Superior temporal gyrus (tissue), 1 donor: ENCODE measurements around the gene DDX46.
"Not testable (repeated sequence)": the region's sequence is repeated elsewhere in the genome, so short reads cannot be mapped to it uniquely, and the experiment has no call there.

Experiments
- DNase-seq: peaks from one replicate; pipeline ENCODE4 v3.0.0-alpha.2; 2016; ENCODE audit errors: extremely low spot score

Gene DDX46

DNA sequence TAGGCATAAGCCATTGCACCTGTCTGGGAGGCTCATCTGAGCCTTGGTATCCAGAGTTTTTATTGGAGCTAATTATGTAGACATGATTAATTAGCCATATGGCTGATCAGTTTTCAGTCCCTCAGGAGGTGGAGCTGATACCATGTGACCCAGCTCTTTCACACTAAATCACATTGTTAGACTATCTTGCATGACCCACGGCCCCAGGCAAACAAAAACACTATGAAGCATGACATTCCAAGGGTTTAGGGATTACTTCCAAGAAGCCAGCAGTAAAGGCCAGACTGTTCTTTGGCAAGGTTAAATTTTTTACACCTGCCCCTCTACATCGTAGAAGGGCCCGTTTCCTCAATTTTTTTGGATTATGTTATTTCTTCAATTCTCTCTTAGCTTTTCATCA is 82.2 kb downstream of the DDX46 start:
- DNase-seq = no peak

GRCh38 chr5:134844252-134844651 is 85.7 kb downstream of the DDX46 start:
- DNase-seq = no peak

- no peak for DNase-seq
Measured at GRCh38 chr5:134845335-134845851, 86.8 kb downstream of the DDX46 start.

- DNase-seq = peak; percentile 97
Measured at GRCh38 chr5:134845852-134846640, 87.5 kb downstream of the DDX46 start, which contains the start of gene C5orf24. Gene C5orf24 (plus strand): TSS chr5:134845968. CDS start chr5:134854901, 8,933 bp downstream.

DNA sequence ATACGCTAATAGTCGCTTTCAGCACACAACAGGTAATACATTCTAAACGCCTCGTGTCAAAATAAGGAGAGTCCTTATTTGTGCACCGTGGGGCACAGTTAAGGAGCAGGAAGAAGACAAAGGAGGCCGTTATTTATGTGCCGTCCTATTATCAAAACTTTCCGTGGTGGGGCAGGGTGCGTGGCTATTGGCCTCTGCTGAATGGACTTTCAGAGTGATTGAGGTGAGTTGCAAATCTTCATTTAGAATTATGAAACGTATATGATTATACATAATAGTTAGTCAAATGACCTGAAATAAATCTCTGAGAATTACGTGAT is 88.0 kb downstream of the DDX46 start:
- DNase-seq = peak; percentile 55

DNA sequence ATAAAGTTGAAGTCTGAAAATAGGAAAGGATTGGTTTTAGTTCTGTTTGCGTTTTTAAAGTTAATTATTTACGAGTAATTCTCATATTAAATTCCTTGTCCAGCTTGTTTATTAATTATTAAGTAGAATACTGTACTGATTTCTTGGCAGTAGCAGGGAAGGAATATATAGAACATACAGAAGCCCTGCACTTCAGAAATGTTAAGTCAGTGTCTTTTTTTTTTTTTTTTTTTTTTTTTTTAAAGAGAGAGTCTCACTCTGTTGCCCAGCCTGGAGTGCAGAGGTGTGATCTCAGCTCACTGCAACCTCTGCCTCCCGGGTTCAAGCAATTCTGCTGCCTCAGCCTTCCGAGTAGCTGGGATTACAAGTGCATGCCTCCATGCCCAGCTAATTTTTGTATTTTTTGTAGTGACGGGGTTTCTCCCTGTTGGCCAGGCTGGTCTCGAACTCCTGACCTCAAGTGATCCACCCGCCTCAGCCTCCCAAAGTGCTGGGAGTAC is 90.9 kb downstream of the DDX46 start:
- not testable (repeated sequence) for DNase-seq

DNA sequence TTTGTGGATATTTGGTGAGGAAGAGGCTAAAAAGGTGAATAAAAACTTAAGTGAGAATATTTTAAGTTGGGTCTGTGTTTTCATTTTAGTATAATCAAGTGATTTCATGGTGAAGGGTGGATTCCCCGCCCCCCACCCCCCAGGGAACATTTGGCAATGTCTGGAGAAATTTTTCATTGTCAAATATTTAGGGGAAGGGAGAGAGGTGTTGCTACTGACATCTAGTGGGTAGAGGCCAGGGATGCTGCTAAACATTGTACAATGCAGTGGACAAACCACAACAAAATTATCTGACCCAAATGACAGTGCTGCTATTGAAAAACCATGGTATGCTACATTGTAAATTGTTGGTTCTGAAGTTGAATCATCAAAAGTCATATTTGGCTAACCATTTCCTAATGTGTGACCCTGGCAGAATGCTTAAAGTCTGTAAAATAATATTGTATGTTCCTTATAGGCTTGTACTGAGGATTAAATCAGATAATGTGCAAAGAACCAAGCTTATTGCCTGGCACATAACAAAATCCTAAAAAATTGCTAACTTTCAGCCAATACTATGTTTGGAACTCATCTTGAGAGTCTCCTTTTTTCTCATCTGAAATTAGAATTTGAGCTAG is 92.8 kb downstream of the DDX46 start:
- DNase-seq = no peak

GRCh38 chr5:134856465-134856864 is 97.9 kb downstream of the DDX46 start:
- DNase-seq = not testable (repeated sequence)

DNA sequence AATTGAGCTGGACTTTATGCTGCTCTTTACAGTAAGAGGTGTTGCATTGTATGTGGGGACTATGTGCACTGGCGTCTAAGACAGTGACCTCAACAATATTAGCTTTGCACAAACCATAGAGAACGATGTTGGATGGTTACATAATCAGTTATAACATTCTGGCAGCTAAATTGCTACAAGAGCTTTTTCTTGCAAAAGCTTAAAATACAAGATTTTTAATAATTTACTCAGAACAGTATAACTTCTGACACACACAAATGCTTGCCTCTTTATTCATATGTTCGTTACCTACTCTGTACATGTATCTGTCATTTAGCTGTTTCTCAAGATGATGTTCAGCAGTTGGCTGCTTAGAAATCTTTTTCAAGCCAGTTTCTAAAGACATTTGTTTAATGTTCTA is 98.8 kb downstream of the DDX46 start:
- peak; percentile 40 for DNase-seq

DNA sequence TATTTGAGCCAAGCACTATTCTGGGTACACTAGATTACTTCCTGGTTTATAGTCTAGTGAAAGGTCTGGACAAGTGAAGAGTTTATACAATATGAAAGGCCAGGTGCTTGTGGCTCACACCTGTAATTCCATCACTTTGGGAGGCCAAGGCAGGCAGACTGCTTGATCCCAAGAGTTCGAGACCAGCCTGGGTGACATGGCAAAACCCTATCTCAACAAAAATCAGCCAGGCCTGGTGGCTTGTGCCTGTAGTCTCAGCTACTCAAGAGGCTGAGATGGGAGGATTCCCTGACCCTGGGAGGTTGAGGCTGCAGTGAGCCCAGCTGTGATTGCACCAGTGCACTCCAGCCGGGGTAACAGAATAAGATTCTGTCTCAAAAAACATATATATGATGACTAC is 106.1 kb downstream of the DDX46 start:
- no peak for DNase-seq

DNA sequence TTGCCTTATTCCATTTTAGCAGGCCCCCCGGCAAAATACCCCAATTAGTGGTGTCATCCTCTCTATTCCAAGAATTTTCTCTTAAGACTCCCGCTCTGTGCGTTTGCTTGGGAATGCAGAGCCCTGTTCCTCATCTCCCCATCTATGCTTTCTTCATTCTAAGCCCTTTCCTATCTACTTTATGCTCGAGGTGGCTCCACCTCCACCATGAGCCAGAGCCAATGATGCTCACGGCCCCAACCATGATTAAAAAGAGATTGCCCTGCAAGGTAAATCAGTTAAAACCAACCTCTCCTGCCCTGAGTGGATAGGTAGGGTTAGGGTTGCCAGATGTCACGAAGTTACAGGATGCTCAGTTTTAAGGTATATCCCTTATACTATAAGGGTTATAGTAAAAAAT is 114.9 kb downstream of the DDX46 start:
- DNase-seq = no peak

GRCh38 chr5:134873987-134874830 is 115.6 kb downstream of the DDX46 start, which contains the start of gene TXNDC15:
Gene TXNDC15 (plus strand): TSS chr5:134874371. CDS start chr5:134874428, 57 bp downstream.
- DNase-seq = peak; percentile 92

GRCh38 chr5:134874831-134875655 is 116.5 kb downstream of the DDX46 start:
- peak; percentile 87 for DNase-seq

DNA sequence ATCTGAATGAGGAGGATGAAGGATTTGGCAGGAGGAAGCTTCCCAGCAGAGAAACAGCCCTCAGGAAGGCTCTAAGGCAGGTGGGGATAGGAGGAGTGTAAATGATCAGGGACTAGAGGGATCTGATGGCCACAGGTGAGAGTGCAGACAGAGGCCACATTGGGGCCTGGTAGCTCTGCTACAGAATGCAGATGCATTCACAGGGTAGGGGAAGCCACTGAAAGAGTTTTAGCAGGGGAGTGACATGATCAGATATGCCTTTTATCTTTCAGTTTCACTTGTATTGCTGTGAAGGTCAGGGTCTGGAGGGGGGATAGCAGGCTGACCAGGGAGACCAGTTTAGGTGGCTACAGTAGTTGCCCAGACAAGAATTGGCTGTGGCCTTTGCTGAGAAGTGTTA is 118.6 kb downstream of the DDX46 start:
- no peak for DNase-seq

GRCh38 chr5:134878403-134878802 is 119.8 kb downstream of the DDX46 start:
- DNase-seq = no peak

DNA sequence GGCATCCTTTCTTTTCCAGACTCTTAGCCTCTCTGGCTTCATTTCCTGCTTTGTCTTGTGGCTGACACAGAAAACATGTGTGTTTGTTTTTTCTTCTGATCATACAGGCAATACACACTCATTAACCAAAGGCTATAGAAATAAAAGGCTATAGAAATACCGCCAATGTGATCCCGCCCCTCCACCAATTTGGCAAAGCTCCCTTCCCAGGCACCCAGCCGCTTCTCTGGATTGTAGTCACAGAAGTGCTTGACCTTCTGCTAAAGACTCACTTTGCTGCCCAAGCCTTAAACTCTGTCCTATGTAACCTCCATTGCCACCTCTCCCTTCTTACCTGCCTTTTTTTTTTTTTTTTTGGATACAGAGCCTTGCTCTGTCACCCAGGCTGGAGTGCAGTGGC is 120.9 kb downstream of the DDX46 start:
- DNase-seq = no peak
